Natural killer cell treated with Interleukin-12 subunit alpha and Interleukin-12 subunit beta and Interleukin-15 and Interleukin-18, amount 100 ng/mL, for 72 hours (primary cell): ENCODE measurements around the gene NFIA. TPM values are rescaled to one million over a fixed set of nuclear protein-coding genes. Genes with fewer than 3 reads are reported as not detected.
A peak's percentile ranks its signal among the peaks of the same experiment; 100 is the strongest.

Experiments
- ATAC-seq, 2 donors: fragments of 150-1000 bp; cut with Tn5 transposase in 1 of 2; sonication (Bioruptor Pico), chemical (Tn5 transposase) in 1 of 2; 2 replicates each; pipeline ENCODE4 v1.10.0; 2021
- DNase-seq: peaks from one replicate; pipeline ENCODE4 v3.0.0; 2022; ENCODE audit warnings: low spot score
- H3K27ac Mint-ChIP-seq, 2 donors: 1 replicate in 1 of 2; 2 replicates in 1 of 2; pipeline ENCODE4 v1.8.0; 2022; ENCODE audit warnings: mixed read lengths in 2 of 2, mild to moderate bottlenecking in 1 of 2, moderate library complexity in 1 of 2
- H3K27me3 Mint-ChIP-seq, 2 donors: 1 replicate in 1 of 2; 2 replicates in 1 of 2; pipeline ENCODE4 v1.8.0; 2022; ENCODE audit warnings: mixed read lengths in 2 of 2
- H3K36me3 Mint-ChIP-seq: one replicate; pipeline ENCODE4 v1.8.0; 2022; ENCODE audit warnings: mixed read lengths
- H3K4me1 Mint-ChIP-seq, 2 donors: 1 replicate in 1 of 2; 2 replicates in 1 of 2; pipeline ENCODE4 v1.8.0; 2022; ENCODE audit warnings: low read depth in 2 of 2, mixed read lengths in 2 of 2, mild to moderate bottlenecking in 1 of 2
- H3K4me3 Mint-ChIP-seq: one replicate; pipeline ENCODE4 v1.8.0; 2022; ENCODE audit warnings: mixed read lengths
- H3K9me3 Mint-ChIP-seq: 2 replicates; pipeline ENCODE4 v1.8.0; 2022; ENCODE audit warnings: mixed read lengths
- total RNA-seq, 2 donors: library from RNA; stranded (reverse); gene quantifications; one replicate each; pipeline ENCODE4 v1.2.3, GENCODE V29; 2022

Gene NFIA
- total RNA-seq, 2 donors from 2014 or later, result 0.14 to 7.3 TPM

DNA sequence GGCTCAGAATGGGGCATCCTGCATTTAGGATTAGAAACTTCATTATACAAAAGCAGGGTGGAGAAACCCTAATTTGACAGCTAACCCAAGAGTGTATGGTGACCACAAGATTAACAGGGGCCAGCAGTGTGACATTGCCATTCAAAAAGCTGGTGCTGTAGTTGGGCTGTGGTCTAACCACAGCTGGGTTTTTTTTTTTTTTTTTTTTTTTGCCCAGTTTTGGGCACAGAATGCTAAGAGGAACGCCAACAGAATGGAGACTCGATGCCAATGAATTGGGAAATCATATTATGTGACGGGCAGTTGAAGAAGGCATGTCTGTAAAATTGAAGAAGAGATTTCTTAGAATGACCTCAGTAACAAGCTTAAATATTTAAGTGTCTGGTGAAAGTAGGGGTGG, 58.4 kb downstream of the NFIA start:
- H3K4me3 Mint-ChIP-seq, result no peak overlapping the region
- peaks cover 8 to 15% of the 10 kb centered on the region in 2 donors for H3K4me1 Mint-ChIP-seq
- no peaks in the 10 kb centered on the region for H3K9me3 Mint-ChIP-seq
- H3K36me3 Mint-ChIP-seq, result no peaks in the 10 kb centered on the region
- ATAC-seq (peak in 1 of 2 donors; percentile 75), DNase-seq (no peak)
- H3K27me3 Mint-ChIP-seq, result peaks cover 32 to 42% of the 10 kb centered on the region in 2 donors
- H3K27ac Mint-ChIP-seq, result no peak overlapping the region

DNA sequence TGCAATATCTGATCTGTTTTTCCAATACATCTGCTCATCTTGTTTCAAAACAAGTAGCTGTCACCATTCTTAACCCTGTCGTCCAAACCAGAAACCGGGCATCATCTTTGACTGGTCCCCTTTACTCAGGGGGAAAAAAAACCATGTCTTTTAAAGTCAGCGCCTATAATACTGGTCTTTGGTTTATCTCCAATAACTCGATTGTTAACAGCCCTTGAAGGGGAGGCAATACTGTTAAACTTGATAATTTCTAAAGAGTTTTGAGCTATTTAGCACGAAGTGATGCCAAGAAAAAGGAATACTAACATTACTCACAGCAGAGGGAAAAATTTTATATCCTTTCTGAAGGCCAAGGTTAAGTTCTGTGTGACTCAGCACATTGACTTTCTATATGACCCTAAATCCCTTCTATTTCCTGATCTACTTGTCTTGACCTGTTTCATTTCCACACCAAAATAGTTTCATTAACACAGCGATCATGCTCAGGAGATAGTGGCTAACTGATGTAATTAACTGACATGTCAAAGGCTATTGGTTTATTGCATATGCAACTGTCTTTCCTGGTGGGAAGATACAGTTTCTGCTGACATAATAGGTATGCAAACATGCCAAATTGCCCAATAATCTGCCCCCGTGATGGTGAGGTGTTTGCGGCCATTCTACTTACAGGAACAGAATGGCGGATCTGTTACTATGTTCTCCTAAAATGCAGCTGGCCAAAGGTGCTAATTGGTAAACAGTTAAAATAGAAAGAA, 59.1 kb downstream of the NFIA start:
- peaks cover 8 to 15% of the 10 kb centered on the region in 2 donors for H3K4me1 Mint-ChIP-seq
- no peak overlapping the region for H3K27ac Mint-ChIP-seq
- H3K36me3 Mint-ChIP-seq, result no peaks in the 10 kb centered on the region
- no peak overlapping the region for H3K4me3 Mint-ChIP-seq
- ATAC-seq, result no peak
- H3K27me3 Mint-ChIP-seq, result peaks cover 38 to 43% of the 10 kb centered on the region in 2 donors
- DNase-seq, result no peak
- H3K9me3 Mint-ChIP-seq, result no peaks in the 10 kb centered on the region

DNA sequence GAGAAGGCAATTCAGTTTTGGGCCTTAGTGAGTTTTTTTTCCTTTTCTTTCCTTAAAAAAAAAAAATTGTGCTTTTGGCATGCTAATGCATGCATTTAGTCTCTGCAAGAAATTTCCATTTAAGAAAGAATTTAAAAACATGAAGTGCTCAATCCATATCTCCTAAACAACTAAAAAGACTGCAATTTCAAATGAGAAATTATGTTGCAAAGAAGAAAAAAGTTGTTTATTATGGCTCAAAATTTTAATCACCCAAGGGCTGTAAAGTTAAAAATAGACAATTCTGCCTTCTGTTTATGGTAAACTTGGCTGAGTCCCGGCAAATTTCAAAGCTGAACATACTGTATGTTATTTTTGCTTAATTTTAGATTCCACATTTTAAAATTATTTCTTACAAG, 59.7 kb downstream of the NFIA start:
- Mint-ChIP-seq H3K4me1 (peaks cover 8 to 15% of the 10 kb centered on the region in 2 donors), H3K9me3 (no peaks in the 10 kb centered on the region), H3K27me3 (peaks cover 37 to 42% of the 10 kb centered on the region in 2 donors), H3K4me3 (no peak overlapping the region), H3K36me3 (no peaks in the 10 kb centered on the region), H3K27ac (no peak overlapping the region)
- no peak for ATAC-seq
- no peak for DNase-seq

DNA sequence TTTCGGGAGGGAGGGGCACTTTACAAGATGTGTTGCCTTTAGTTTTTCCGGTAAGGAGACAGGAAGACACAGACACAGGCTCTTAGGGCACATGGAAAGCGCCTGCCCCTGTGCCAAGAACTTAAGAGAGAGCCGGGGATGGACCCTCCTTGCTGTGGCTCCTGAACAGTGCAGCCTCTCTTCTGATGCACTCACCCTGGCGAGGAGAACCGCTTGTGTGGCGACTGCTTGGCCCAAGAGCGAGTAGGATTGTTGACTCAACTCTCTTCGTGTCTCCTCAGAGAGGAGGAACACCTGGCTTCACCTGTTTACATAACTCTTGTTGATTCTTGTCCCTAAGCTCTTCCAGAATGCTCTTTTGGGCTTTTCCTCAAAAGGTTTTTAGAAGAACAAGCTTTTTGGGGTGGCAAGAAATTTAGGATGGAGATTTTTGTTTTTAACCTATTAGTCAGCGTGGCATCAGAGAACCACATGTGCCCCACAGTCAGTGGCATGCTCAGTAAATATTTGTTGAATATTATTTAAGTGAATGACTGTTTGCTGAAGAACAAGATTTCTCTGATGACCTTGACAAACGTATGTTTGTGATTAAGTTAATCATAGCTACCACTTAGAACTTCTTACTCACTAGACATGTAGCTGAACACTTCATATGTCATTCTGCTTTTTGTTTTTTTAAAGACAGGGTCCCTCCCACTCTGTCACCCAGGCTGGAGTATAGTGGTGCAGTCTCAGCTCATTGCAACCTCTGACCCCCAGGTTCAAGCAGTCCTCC, 60.6 kb downstream of the NFIA start:
- Mint-ChIP-seq H3K4me1 (peaks cover 8 to 15% of the 10 kb centered on the region in 2 donors), H3K27me3 (peaks cover 30 to 41% of the 10 kb centered on the region in 2 donors)
- no peak for ATAC-seq

DNA sequence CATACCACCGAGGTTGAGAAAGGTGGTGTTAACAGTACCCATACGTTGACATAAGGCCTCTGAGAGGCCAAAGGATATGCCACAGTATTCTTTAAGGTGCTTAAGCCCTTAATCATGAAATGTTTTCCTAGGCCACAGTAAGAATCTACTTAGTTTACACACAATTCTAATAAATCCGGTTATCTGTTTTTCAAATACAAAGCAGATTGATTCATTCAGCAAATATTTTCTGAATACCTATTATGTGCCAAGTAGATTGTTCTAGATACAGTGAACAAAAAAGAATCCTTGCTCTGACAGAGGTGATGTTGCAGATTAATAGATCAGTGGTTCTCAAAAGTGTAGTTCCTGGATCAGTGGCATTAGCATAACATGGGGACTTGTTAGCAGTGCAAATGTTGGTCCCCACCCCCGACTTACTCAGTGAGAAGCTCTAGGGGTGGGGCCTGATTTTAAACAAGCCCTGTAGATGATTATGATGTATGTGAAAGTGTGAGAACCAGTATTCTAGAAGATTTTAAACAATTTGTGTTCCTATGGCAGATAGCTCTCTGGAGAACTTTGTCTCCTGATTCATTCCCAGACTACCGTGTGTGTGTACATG, 61.6 kb downstream of the NFIA start:
- no peak for DNase-seq
- no peak for ATAC-seq
- no peak overlapping the region for H3K4me3 Mint-ChIP-seq
- H3K9me3 Mint-ChIP-seq, result no peaks in the 10 kb centered on the region
- H3K4me1 Mint-ChIP-seq, result peaks cover 8 to 15% of the 10 kb centered on the region in 2 donors
- H3K27ac Mint-ChIP-seq, result no peak overlapping the region
- H3K36me3 Mint-ChIP-seq, result no peaks in the 10 kb centered on the region
- H3K27me3 Mint-ChIP-seq, result peaks cover 37 to 47% of the 10 kb centered on the region in 2 donors

More for the DNA sequence above, 60.6 kb downstream of the NFIA start:
- H3K36me3 Mint-ChIP-seq, result no peaks in the 10 kb centered on the region
- H3K4me3 Mint-ChIP-seq, result no peak overlapping the region
- DNase-seq, result no peak
- H3K27ac Mint-ChIP-seq, result no peak overlapping the region
- H3K9me3 Mint-ChIP-seq, result no peaks in the 10 kb centered on the region

DNA sequence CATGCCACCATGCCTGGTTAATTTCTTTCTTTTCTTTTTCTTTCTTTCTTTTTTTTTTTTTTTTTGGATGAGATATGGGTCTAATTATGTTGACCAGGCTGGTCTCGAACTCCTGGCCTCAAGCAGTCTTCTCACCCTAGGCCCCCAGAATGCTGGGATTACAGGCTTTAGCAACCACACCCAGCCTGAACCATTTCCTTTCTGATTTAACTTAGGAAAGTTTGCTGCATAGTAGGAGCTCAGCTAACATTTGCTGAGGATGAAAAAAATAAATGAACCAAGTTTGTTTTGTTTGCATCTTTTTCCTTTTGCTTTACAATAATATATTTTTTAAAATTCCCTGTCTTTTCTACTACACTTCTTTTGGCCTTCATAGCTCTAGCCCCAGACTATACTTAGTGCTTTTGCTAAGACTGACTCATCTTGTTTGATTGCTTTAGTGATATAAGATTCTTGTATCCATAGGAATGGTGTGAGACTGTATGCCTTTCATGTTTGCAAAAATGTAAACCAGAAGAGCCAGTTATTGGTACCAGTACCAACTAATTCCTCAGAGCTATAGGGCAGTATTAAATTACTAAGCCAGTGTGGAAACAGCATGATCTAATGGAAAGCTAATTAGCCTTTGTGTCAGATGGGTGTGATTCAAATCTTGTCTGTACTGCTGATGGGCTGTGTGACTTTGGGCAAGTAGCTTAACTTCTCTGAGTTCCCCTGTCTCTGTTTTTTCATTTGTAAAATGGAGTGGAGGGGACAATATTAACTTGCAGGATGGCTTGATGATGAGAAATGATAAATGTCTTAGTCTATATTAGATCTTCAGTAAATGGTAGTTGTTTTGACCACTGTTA, 66.9 kb downstream of the NFIA start:
- H3K4me1 Mint-ChIP-seq, result no peaks in the 10 kb centered on the region
- no peaks in the 10 kb centered on the region for H3K9me3 Mint-ChIP-seq
- peaks cover 47 to 53% of the 10 kb centered on the region in 2 donors for H3K27me3 Mint-ChIP-seq
- H3K36me3 Mint-ChIP-seq, result no peaks in the 10 kb centered on the region
- DNase-seq, result no peak
- ATAC-seq, result no peak
- H3K4me3 Mint-ChIP-seq, result no peak overlapping the region
- no peak overlapping the region for H3K27ac Mint-ChIP-seq

DNA sequence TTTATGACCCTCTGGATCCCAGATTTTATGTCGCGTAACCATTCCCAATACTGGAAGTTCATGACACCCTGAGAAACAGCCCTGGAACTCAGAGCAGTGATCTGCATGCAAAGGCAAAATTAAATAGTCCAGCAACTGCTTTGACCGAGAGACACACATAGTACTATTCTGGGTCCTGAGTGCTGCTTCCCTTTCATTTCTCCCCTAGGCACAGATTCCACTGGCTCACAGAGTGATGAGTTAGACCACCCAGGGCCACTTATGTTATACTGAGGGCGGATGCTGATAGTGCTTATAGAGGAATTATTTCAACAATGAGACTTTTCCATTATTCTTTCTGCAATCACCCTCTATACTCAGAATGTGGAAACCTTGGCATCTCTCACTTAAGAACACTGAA, 69.2 kb downstream of the NFIA start:
- Mint-ChIP-seq H3K4me3 (no peak overlapping the region), H3K4me1 (peaks cover 0 to 1% of the 10 kb centered on the region in 2 donors), H3K27ac (no peak overlapping the region), H3K36me3 (no peaks in the 10 kb centered on the region), H3K27me3 (peaks cover 30 to 50% of the 10 kb centered on the region in 2 donors), H3K9me3 (no peaks in the 10 kb centered on the region)
- ATAC-seq (no peak), DNase-seq (no peak)

DNA sequence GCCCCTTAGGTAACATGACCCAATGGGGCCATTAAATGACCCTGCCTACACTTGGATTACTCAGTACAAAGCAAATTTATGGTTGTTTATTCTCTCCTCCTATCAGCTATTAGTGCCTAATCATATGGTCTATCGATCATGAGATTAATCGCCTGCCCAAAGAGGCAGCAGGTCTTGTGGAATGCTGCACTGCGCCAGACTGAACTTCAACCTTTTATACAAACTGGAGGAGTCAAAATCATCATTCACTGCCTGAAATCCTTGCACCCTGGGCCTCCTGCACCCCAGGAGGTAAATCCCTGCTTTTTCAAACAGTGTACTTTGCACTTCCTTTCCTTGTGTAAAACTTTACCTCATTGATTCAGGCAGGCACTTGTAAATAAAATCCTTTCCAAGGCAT, 69.7 kb downstream of the NFIA start:
- no peak for ATAC-seq
- H3K27me3 Mint-ChIP-seq, result peaks cover 30 to 50% of the 10 kb centered on the region in 2 donors

DNA sequence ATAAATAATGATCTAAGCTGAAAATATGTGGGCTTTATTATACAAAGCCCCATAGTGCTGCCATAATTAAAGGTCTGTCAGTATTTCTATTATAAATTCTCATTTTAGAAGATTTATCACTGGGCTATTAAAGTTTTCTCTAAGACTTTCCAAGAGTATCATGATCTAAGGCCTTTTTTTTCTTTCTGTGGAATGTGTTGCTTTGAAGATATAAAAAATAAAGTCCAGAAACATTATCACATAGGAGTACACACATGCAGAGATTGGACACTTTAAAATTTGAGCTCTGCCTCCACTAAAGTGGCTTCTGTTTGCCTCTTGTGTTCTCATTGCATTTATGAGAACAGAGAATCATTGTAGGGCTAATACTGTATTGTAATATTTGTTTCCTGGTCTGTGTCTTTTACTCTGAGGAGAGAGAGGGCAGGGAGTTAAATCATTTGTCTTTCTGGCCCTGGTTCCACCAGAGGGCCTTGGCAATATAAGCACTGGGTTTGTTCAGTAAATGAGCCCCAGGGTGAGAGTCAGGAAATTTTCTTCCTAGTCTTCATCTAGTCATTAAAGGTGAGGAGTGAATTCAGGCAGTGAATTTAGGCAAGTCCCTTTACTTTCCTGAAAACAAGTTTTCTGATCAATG, 70.2 kb downstream of the NFIA start:
- H3K9me3 Mint-ChIP-seq, result no peaks in the 10 kb centered on the region
- no peak overlapping the region for H3K27ac Mint-ChIP-seq
- peaks cover 5 to 11% of the 10 kb centered on the region in 2 donors for H3K4me1 Mint-ChIP-seq
- DNase-seq (no peak), ATAC-seq (no peak)
- no peaks in the 10 kb centered on the region for H3K36me3 Mint-ChIP-seq
- no peak overlapping the region for H3K4me3 Mint-ChIP-seq
- peaks cover 30 to 52% of the 10 kb centered on the region in 2 donors for H3K27me3 Mint-ChIP-seq

More for the DNA sequence above, 69.7 kb downstream of the NFIA start:
- no peak for DNase-seq
- Mint-ChIP-seq H3K36me3 (no peaks in the 10 kb centered on the region), H3K4me1 (peaks cover under 1 to 6% of the 10 kb centered on the region in 2 donors), H3K27ac (no peak overlapping the region), H3K9me3 (no peaks in the 10 kb centered on the region), H3K4me3 (no peak overlapping the region)

DNA sequence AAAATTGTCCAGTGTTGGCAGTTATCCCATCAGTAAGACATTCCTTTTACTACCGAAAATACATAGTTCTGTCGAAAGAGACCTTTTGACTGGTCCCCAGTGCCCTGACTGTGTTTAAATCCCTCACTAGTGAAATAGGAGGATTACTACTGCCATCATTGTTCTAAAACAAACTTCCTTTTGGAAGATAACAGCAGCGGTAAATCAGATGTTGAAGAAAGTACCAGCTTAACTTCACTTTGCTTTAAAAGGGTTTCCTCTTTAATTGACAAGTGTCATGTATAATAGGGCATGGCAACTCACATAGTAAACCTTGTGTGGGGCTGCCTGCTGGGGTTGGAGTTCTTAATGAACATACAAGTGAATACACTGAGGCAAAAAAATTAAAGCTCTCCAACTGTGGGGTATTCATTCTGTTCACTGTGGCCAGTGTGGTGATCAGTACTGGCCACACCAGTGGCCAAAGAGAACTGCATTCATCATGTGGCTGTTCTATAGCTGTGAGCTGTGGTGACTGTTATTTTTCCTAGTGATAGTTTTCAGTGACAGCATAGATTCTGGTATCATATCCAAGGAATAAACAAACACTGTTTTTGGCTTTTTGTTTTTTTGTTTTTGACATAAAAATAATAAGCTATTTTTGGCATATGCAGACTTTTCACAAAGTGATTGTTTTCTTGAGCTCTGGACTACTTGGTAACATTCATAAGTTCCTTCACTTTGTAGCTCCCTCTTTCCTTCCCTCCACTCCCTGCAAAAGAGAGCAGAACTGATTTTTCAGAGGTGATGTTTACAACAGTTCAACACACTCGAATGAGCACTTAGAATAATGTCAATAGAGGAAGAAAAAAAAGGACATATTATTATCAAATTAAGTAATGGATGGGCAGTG, 74.5 kb downstream of the NFIA start:
- H3K4me3 Mint-ChIP-seq, result no peak overlapping the region
- H3K4me1 Mint-ChIP-seq, result peaks cover 16 to 33% of the 10 kb centered on the region in 2 donors
- no peaks in the 10 kb centered on the region for H3K36me3 Mint-ChIP-seq
- peaks cover 32 to 37% of the 10 kb centered on the region in 2 donors for H3K27me3 Mint-ChIP-seq
- no peak for ATAC-seq
- no peaks in the 10 kb centered on the region for H3K9me3 Mint-ChIP-seq
- H3K27ac Mint-ChIP-seq, result peak overlapping the region in 1 of 2 donors; percentile 8
- no peak for DNase-seq

DNA sequence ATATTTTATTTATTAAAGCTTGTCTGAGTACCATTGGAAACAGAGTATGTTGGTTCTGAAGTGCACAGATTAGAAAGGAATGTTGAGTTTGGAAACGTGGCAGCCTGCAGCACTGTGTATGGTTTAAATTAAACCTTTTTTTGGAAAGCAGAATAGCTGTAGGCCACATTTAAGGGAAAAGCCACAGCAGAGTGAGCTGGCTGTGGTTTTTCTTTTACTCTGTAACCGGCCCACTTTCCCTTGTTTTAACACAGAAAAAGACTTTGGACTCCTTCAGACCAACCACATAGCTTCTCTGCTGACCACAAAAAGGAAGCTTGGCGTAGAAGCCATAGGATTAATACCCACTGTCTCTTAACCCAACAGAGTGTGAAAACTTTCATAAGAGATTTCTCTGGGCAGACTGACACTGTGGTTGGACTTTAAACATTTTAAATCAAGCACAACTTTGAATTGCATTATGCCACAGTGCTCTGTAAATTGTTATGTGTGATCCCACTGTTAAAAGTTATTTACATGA, 75.2 kb downstream of the NFIA start:
- ATAC-seq, result peak; percentile 93 to 94
- DNase-seq, result peak; percentile 64
- Mint-ChIP-seq H3K36me3 (no peaks in the 10 kb centered on the region), H3K9me3 (no peaks in the 10 kb centered on the region), H3K4me1 (peaks cover 16 to 33% of the 10 kb centered on the region in 2 donors), H3K27me3 (peaks cover 32 to 36% of the 10 kb centered on the region in 2 donors), H3K27ac (peak overlapping the region in 1 of 2 donors; percentile 8), H3K4me3 (no peak overlapping the region)

DNA sequence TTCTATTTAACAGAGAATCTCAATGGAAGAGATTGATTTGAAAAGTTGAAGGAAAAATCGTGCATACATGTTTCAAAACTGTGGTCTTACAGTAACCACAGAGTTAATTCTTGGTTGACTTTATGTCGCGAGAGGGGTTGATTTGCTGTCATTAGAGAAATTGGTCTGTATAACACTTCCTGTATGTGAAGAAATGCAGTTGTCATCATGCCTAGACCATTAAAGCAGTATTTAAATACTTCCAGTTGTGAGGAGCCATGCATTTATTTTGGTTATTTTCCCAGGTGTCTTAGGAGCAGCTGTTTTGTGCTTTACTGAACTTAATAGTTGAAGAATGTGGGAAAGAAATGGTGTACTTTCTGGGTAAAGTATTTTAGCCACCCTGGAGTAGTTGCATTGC, 76.2 kb downstream of the NFIA start:
- no peaks in the 10 kb centered on the region for H3K9me3 Mint-ChIP-seq
- ATAC-seq, result no peak
- H3K4me1 Mint-ChIP-seq, result peaks cover 16 to 33% of the 10 kb centered on the region in 2 donors
- no peak overlapping the region for H3K27ac Mint-ChIP-seq
- peak overlapping the region; percentile 20 for H3K4me3 Mint-ChIP-seq
- H3K27me3 Mint-ChIP-seq, result peaks cover 25% of the 10 kb centered on the region in 2 donors
- no peaks in the 10 kb centered on the region for H3K36me3 Mint-ChIP-seq
- no peak for DNase-seq
